HUES64 (cell line): ENCODE data around the gene EIF4G2. TPM values are rescaled to one million over a fixed set of nuclear protein-coding genes. Genes with fewer than 3 reads are reported as not detected.
A peak's percentile ranks its signal among the peaks of the same experiment; 100 is the strongest.

Experiments used
- H3K27ac ChIP-seq: 2 replicates; pipeline ENCODE4 v1.7.0; 2013; ENCODE audit warnings: low read depth, low read length, inconsistent platforms
- H3K27me3 ChIP-seq: 2 replicates; pipeline ENCODE4 v1.6.1; 2013; ENCODE audit warnings: mild to moderate bottlenecking, low read length; ENCODE audit not compliant: insufficient read depth
- H3K36me3 ChIP-seq: 2 replicates; pipeline ENCODE4 v1.6.1; 2013; ENCODE audit warnings: mild to moderate bottlenecking, low read length; ENCODE audit not compliant: insufficient read depth
- H3K4me1 ChIP-seq: 2 replicates; pipeline ENCODE4 v1.6.1; 2013; ENCODE audit warnings: mild to moderate bottlenecking, low read length, moderate library complexity; ENCODE audit not compliant: insufficient read depth
- H3K4me3 ChIP-seq: 2 replicates; pipeline ENCODE4 v1.5.1; 2013; ENCODE audit warnings: mild to moderate bottlenecking, low read length, moderate library complexity
- H3K9ac ChIP-seq: 2 replicates; pipeline ENCODE4 v1.6.1; 2013; ENCODE audit warnings: mild to moderate bottlenecking, low read depth, low read length
- H3K9me3 ChIP-seq: 2 replicates; pipeline ENCODE4 v1.6.1; 2013; ENCODE audit warnings: low read depth, low read length; ENCODE audit not compliant: insufficient read depth
- WGBS: fragments of 150-250, 120-280 bp; methylation state at CpG from one replicate; pipeline ENCODE4 v1.1.7; 2013; ENCODE audit warnings: missing lambda C conversion rate; 5-methylcytosine and 5-hydroxymethylcytosine counted together
- polyA plus RNA-seq, 2 experiments: library from polyadenylated mRNA; stranded (reverse); fragments of 50-300 nt; gene quantifications; one replicate each; pipeline ENCODE4 v1.2.3, GENCODE V29; 2013

The EIF4G2 gene
- polyA plus RNA-seq (2013, experiment 1 of 2), result 772 TPM
- polyA plus RNA-seq (2013, experiment 2 of 2), result 725 TPM

DNA sequence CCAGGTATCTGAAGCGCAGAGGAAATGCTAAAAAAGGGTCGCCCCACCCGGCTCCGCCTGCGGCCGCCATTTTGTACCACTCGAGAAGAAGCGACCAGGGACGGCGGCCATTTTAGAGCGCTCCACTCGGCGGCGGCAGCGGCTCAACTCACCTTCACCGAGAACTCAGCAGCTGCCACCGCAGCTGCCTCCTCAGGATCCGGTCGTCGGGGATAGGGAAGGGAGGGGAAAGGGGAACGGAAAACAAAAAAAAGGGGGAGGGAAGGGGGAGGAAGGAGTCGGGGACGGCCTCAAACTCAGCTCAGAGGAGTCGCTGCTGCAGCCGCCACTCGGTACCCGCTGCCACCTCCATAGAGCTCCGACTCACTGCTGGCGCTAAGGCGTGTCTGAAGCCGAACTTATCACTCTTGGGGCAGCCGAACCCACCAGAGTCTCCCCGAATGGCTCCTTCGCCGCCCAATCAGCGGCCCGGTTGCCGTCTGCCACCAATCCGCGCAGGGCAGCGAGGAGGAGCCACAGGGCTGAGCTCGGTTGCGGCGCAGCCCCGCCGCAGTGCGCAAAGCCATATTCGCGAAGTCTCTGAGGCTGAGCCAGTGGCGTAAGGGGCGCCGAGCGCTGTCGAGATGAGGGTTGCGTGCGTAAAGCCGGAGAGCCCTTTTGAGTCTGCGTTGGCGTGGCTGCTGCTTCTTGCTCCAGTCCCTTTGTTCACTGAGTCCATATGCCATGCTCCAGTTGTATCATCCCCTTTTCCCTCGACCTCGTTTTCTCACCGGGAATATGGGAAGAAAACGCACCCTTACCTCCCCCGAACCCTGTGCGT is at the start of gene EIF4G2:
Gene EIF4G2 (minus strand): TSS at position 374 of the 820 bp plus-strand sequence.
- H3K9me3 ChIP-seq, result no peaks in the 10 kb centered on the region
- peak within 1 kb of the TSS; percentile 99 for H3K27ac ChIP-seq
- WGBS, result under 1% methylated on average over 65 of the region's 65 CpGs
- H3K9ac ChIP-seq, result peak within 1 kb of the TSS; percentile 100
- H3K27me3 ChIP-seq, result no peaks in the 10 kb centered on the region
- H3K4me1 ChIP-seq, result peaks cover 20% of the 10 kb centered on the region
- H3K36me3 ChIP-seq, result peaks cover 39% of the 10 kb centered on the region
- peak within 1 kb of the TSS; percentile 97 for H3K4me3 ChIP-seq

DNA sequence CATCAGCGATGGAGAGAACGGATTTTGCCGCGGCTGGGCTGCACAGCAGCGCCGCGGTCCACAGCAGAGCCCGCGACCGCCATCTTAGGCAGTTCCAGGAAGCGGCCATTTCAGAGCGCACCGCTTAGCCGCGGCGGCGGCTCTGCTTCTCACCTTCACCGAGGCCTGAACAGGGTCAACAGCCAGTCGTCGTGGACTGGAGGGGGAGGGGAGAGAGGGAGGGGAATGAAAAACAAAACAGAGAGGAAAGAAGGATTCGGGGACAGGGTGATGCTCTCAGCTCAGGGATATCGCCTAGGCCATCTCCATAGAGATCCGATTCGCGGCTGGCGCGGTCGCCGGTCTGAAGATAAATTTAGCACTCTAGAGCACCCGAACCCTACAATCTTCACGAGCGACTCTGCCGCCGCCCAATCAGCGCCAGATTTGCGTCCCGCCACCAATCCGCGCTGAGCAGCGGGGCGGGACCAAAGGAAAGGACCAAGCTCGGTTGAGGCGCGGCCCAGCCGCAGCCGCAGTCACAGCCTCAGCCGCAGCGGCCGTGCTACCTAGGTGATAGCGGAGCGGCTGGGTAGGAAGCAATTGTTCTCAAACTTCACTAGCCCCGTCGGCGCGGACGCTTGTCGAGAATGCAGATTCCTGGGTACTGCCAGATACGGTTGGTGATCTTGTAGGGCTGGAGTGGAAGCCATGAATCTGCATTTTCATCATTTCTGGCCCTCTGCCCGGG is 49.1 kb upstream of the EIF4G2 start, which contains the start of gene ZBED5:
Gene ZBED5 (minus strand): TSS at position 345 of the 730 bp plus-strand sequence. CDS start 3,108 bp downstream, outside the sequence.
- Histone ChIP-seq H3K27ac (peak within 1 kb of the TSS; percentile 91), H3K9ac (peak within 1 kb of the TSS; percentile 94), H3K36me3 (peaks cover 37% of the 10 kb centered on the region), H3K9me3 (no peaks in the 10 kb centered on the region), H3K27me3 (no peaks in the 10 kb centered on the region), H3K4me3 (peak within 1 kb of the TSS; percentile 88), H3K4me1 (peaks cover 14% of the 10 kb centered on the region)
- under 1% methylated on average over 59 of the region's 59 CpGs for WGBS

DNA sequence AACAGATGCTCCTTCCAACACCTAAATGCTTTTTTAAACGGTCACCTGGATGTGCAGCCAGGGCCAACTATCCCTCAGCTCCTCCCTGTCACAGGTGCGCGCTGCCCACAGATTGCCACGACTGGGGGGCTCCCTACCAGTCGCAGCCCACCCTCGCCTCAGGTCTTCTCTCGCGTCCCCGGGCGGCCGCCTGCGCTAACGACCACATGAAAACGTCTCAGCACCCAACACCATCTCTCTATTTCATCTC is 48.7 kb upstream of the EIF4G2 start:
- Histone ChIP-seq H3K4me1 (peaks cover 14% of the 10 kb centered on the region), H3K27ac (peak overlapping the region; percentile 91), H3K9me3 (no peaks in the 10 kb centered on the region), H3K36me3 (peaks cover 42% of the 10 kb centered on the region), H3K9ac (peak overlapping the region; percentile 94), H3K27me3 (no peaks in the 10 kb centered on the region), H3K4me3 (peak overlapping the region; percentile 88)
- WGBS, result under 1% methylated on average over 14 of the region's 14 CpGs

DNA sequence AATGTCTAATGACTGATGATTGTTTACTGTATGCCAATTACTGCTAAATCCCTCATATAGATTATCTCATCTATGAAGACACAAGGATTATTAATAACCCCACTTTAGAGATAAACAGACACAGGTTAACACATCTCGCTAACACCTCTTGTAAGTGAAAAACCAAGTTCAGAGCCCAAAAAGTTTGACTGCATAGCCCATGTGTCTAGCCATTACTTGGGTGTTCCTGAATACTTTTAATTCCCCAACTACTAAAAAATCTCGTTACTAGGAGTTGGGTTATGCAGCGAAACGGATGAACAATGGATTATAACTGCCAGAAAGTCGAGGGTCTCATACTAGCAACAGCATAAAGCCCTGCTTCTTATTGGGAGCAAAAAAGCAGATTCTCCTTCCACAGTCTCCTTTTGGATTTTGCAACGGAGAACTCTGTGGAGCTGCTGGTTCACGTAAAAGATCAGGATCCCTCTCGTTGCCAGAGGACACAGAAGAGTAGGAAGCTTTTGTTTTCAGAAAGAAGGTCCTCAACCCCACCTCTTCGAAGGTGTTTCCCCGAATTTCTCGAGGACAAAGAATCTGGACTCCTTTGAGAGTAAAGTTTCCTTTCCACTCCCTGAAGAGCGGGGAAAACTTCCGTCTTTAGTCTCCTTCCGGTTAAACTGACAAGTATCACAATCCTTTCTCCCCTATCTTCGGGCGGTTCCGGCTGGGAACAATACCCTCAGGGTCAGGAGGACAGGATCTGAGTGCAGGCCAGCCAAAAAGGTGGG is 48.1 kb upstream of the EIF4G2 start:
- 11% methylated on average over 17 of the region's 17 CpGs for WGBS
- peaks cover 47% of the 10 kb centered on the region for H3K36me3 ChIP-seq

DNA sequence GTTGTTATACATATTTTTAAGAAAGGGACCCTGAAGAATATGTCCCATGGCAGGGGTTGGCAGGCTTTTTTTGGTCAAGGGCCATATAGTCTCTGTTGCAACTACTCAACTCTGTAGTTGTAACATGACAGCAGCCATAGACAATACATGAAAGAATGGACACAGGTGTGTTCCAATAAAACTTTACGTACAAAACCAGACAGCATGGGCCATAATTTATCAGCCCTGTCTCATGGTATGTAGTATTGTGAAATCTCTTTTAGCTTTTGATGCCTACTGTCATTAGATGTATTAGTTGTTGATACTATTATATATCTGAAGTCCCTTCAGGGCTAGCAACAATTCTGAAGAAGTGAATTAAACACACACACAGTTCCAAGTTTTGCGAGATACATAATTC is 46.6 kb upstream of the EIF4G2 start:
- no peaks in the 10 kb centered on the region for H3K27me3 ChIP-seq
- H3K36me3 ChIP-seq, result peaks cover 55% of the 10 kb centered on the region
- H3K4me1 ChIP-seq, result peaks cover 14% of the 10 kb centered on the region
- H3K27ac ChIP-seq, result no peak overlapping the region
- no peak overlapping the region for H3K4me3 ChIP-seq
- H3K9ac ChIP-seq, result no peak overlapping the region
- no peaks in the 10 kb centered on the region for H3K9me3 ChIP-seq
- 100% methylated on average over 1 of the region's 2 CpGs for WGBS

More for the DNA sequence above, 48.1 kb upstream of the EIF4G2 start:
- Histone ChIP-seq H3K9ac (peak overlapping the region; percentile 94), H3K27ac (peak overlapping the region; percentile 91), H3K4me1 (peaks cover 14% of the 10 kb centered on the region), H3K27me3 (no peaks in the 10 kb centered on the region), H3K9me3 (no peaks in the 10 kb centered on the region), H3K4me3 (peak overlapping the region; percentile 88)

DNA sequence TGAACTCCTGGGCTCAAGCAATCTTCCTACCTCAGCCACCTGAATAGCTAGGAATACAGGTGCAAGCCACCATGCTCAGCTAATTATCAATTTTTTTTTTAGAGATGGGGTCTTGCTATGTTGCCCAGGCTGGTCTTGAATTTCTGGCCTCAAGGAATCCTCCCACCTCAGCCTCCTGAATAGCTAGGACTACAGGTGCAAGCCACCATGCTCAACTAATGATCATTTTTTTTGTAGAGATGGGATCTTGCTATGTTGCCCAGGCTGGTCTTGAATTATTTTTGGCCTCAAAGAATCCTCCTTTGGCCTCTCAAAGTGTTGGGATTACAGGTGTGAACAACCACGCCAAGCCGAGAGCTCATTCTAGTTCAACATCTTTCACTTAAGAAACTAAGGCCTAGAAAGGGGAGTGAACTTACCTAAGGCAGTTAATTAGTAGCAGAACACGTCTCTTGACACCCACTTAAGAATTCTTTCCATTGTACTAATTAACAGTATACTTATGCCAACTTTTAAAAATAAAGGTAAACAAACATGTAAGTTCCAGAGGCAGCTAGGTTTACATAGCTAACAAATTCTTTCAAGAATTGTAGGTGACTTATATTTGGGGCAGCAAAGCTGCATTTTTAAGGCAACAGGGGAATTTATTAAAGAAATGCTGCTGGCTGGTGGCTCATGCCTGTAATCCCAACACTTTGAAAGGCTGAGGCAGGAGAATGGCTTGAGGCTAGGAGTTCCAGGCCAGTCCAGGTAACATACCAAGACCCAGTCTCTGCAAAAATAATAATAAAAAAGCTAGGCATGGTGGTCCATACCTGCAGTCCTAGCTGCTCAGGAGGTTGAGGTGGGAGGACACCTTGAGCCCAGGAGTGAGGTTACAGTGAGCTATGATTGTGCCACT is 39.5 kb upstream of the EIF4G2 start:
- H3K27ac ChIP-seq, result no peak overlapping the region
- H3K27me3 ChIP-seq, result no peaks in the 10 kb centered on the region
- WGBS, result 100% methylated on average over 2 of the region's 3 CpGs
- H3K36me3 ChIP-seq, result peaks cover 21% of the 10 kb centered on the region
- H3K9me3 ChIP-seq, result no peaks in the 10 kb centered on the region
- no peak overlapping the region for H3K4me3 ChIP-seq
- peaks cover 8% of the 10 kb centered on the region for H3K4me1 ChIP-seq
- no peak overlapping the region for H3K9ac ChIP-seq

DNA sequence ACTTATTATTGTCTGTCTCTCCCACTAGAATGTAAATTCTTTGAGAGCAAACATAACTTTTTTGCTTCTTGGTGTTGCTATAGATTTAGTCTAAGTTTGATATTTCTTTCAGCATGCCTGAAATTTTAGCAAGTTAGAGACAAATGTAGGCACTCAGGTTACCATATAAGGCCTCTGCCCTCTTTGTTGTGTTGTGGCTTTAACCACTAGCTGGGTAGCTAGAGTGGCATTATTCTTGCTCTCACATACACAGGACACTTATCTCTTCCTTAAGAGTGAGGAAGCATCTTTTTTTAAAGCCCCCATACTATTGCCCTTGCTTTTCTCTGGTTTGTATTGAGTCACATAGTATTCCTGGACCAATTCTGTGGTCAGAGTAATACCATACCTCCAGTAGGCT is 37.9 kb upstream of the EIF4G2 start:
- no peak overlapping the region for H3K4me3 ChIP-seq
- H3K27ac ChIP-seq, result no peak overlapping the region
- no peaks in the 10 kb centered on the region for H3K9me3 ChIP-seq
- H3K4me1 ChIP-seq, result peaks cover 8% of the 10 kb centered on the region
- peaks cover 6% of the 10 kb centered on the region; the same call in 1 of the 2 replicates for H3K36me3 ChIP-seq
- H3K27me3 ChIP-seq, result no peaks in the 10 kb centered on the region
- no peak overlapping the region for H3K9ac ChIP-seq

DNA sequence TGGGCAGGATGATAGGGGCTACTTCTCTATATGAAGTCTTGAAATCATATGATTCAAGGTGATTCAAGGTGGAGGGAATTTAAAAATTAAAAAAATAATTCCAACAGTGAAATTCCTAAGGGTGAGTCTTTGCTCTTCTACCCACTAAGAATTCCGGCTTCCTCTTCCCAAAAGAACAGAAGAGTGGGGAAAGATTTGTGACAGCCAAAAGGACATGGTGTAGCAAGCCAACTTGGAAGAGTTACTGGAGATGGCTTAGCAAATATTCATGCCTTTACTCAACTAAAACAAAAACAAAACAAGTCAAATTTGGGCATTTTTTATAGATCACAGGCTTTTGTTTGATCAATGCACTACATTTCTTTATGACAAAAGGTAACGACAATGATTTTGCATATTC is 36.9 kb upstream of the EIF4G2 start:
- Histone ChIP-seq H3K4me1 (peaks cover 8% of the 10 kb centered on the region), H3K36me3 (no peaks in the 10 kb centered on the region), H3K9ac (no peak overlapping the region), H3K27ac (no peak overlapping the region), H3K4me3 (no peak overlapping the region), H3K27me3 (no peaks in the 10 kb centered on the region), H3K9me3 (no peaks in the 10 kb centered on the region)
- 95% methylated on average over 2 of the region's 2 CpGs for WGBS

DNA sequence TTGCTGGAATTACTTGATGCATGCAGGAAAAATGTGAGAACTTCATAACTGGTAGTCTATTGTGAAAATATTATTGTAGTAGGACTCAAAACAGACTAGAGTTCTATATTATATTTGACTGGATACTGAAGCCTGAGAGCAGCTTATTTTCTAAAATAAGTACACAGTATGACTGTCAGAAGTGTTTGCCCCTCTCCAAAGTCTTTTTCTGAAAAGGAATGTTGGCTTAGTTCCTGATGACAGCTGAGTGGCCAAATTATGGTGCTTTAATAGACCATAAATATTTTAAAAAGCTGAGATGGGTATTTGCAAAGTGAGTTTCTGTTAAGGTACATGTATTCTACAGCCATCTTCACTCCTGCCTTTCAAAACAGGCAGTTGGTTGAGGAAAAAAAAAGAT is 36.1 kb upstream of the EIF4G2 start:
- Histone ChIP-seq H3K9me3 (no peaks in the 10 kb centered on the region), H3K4me3 (no peak overlapping the region), H3K36me3 (no peaks in the 10 kb centered on the region), H3K27me3 (no peaks in the 10 kb centered on the region), H3K9ac (no peak overlapping the region), H3K4me1 (peaks cover 8% of the 10 kb centered on the region), H3K27ac (no peak overlapping the region)

DNA sequence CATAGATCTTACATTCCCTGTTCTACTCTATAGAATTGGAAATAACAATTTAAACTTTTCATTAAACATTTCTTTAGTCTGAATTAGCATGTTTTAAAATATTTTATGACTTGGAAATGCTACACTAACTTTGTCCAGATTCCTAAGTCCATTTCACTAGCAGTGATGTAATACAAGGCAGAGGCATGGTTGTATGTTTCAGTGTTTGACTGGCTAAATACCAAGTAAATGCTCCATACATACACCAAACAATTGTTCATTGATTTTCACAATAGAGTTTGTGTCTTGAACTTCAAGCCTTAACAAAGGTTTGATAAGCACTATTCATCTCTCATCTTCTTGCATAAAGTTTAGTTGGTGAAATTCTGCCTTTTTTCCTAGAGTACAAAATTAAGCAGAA is 35.6 kb upstream of the EIF4G2 start:
- Histone ChIP-seq H3K4me3 (no peak overlapping the region), H3K9me3 (no peaks in the 10 kb centered on the region), H3K9ac (no peak overlapping the region), H3K27me3 (no peaks in the 10 kb centered on the region), H3K27ac (no peak overlapping the region), H3K36me3 (no peaks in the 10 kb centered on the region), H3K4me1 (peaks cover 8% of the 10 kb centered on the region)
